Testis (tissue), 3 donors: ENCODE measurements around the gene LMTK3. TPM values are rescaled to one million over a fixed set of nuclear protein-coding genes. Genes with fewer than 3 reads are reported as not detected.

ENCODE experiments used
- DNase-seq: peaks from one replicate; pipeline ENCODE4 v3.0.0-alpha.2; 2019
- H3K27ac ChIP-seq, 2 donors: fragments of 200-600 bp; sonication (generic); one replicate each; pipeline ENCODE4 v1.5.1; 2019
- H3K27me3 ChIP-seq: fragments of 200-600 bp; sonication (generic); one replicate; pipeline ENCODE4 v1.5.1; 2019
- H3K36me3 ChIP-seq: fragments of 200-600 bp; sonication (generic); one replicate; pipeline ENCODE4 v1.5.1; 2017; ENCODE audit warnings: low read depth; ENCODE audit errors: missing control alignments
- H3K4me1 ChIP-seq: fragments of 200-600 bp; sonication (generic); one replicate; pipeline ENCODE4 v1.5.1; 2019
- H3K4me3 ChIP-seq, 2 donors: fragments of 200-600 bp; sonication (generic); one replicate each; pipeline ENCODE4 v1.5.1; 2017 to 2019
- H3K9me3 ChIP-seq: fragments of 200-600 bp; sonication (generic); one replicate; pipeline ENCODE4 v1.5.1; 2017
- CTCF ChIP-seq, 3 experiments: fragments of 450-650 bp in 2 of 3; fragments of 200-600 bp in 1 of 3; sonication (generic) in 1 of 3; IDR thresholded peaks; one replicate each; pipeline ENCODE4 v1.5.1; 2016 to 2019; ENCODE audit warnings: antibody characterized with exemption in 3 of 3, mild to moderate bottlenecking in 2 of 3, moderate library complexity in 1 of 3
- POLR2A ChIP-seq: fragments of 450-650 bp; IDR thresholded peaks from one replicate; pipeline ENCODE4 v1.6.1; 2017; ENCODE audit warnings: antibody characterized with exemption, mild to moderate bottlenecking, moderate library complexity
- WGBS, 2 donors: methylation state at CpG; one replicate each; pipeline ENCODE4 v1.1.5; 2018; 5-methylcytosine and 5-hydroxymethylcytosine counted together
- intact Hi-C: fragments of 100-400 bp; cut with DNase I; formaldehyde crosslinking; loops from one replicate; pipeline ENCODE4 v1.15.1; 2023; ENCODE audit warnings: low total_unique reads
- polyA plus RNA-seq: library from polyadenylated mRNA; stranded (reverse); fragments of 350-450 nt; fragmentation: Illumina TruSeq; extraction: RNeasy Lipid Tissue Mini Kit (QIAGEN cat#74804); gene quantifications from one replicate; pipeline ENCODE4 v1.2.3, GENCODE V29; 2014; ENCODE audit warnings: low read depth, low replicate concordance; ENCODE audit not compliant: insufficient read depth
- total RNA-seq, 2 donors: library from RNA; depleted of rRNA; stranded (reverse); fragments of >200 nt; gene quantifications; one replicate each; pipeline ENCODE4 v1.2.3, GENCODE V29; 2016

Gene LMTK3
- total and polyA plus RNA-seq, 3 donors from 2014 or later, result 0.62 to 1.7 (median 0.96) TPM

DNA sequence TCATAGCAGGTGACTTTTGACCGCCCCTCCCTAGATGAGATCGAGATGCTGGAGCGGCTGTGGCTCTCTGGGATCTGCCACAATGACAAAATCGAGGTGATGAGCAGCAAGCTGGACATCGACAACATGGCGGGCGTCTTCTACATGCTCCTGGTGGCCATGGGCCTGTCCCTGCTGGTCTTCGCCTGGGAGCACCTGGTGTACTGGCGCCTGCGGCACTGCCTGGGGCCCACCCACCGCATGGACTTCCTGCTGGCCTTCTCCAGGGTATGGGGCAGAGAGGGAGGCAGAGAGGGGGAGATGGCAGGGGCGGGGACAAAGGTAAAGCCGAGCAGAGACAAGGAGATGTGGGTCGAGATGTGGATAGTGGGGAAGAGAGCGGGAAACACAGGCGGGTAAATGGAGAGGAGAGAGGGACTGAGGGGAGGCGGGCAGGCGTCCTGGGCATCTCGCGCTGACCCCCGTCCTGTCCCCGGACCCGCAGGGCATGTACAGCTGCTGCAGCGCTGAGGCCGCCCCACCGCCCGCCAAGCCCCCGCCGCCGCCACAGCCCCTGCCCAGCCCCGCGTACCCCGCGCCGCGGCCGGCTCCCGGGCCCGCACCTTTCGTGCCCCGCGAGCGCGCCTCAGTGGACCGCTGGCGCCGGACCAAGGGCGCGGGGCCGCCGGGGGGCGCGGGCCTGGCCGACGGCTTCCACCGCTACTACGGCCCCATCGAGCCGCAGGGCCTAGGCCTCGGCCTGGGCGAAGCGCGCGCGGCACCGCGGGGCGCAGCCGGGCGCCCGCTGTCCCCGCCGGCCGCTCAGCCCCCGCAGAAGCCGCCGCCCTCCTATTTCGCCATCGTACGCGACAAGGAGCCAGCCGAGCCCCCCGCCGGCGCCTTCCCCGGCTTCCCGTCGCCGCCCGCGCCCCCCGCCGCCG, 69.3 kb downstream of the LMTK3 start:
- intact Hi-C loops, result no loop called here
- peaks cover 17% of the 10 kb centered on the region for H3K4me1 ChIP-seq
- no peaks in the 10 kb centered on the region for H3K27me3 ChIP-seq
- H3K4me3 ChIP-seq, result no peak overlapping the region
- no peaks in the 10 kb centered on the region for H3K36me3 ChIP-seq
- H3K27ac ChIP-seq, result no peak overlapping the region
- no peak for TF ChIP-seq CTCF (IDR thresholded peaks at IDR 0.05)
- TF ChIP-seq POLR2A, result no peak
- no peak for DNase-seq
- H3K9me3 ChIP-seq, result no peaks in the 10 kb centered on the region
- WGBS, 2 donors, result 60 to 61% methylated on average over 21 to 28 of the region's 94 CpGs

- intact Hi-C loops, result no loop called here
- Histone ChIP-seq H3K4me1 (peaks cover 15% of the 10 kb centered on the region), H3K27ac (no peak overlapping the region), H3K27me3 (no peaks in the 10 kb centered on the region), H3K9me3 (no peaks in the 10 kb centered on the region), H3K36me3 (no peaks in the 10 kb centered on the region), H3K4me3 (no peak overlapping the region)
- 49 to 80% methylated on average over 19 to 20 of the region's 20 CpGs for WGBS, 2 donors
- DNase-seq, result no peak
- no peak for TF ChIP-seq CTCF (IDR thresholded peaks at IDR 0.05)
- TF ChIP-seq POLR2A, result no peak
Measured at GRCh38 chr19:48441360-48442050, 70.1 kb downstream of the LMTK3 start.

DNA sequence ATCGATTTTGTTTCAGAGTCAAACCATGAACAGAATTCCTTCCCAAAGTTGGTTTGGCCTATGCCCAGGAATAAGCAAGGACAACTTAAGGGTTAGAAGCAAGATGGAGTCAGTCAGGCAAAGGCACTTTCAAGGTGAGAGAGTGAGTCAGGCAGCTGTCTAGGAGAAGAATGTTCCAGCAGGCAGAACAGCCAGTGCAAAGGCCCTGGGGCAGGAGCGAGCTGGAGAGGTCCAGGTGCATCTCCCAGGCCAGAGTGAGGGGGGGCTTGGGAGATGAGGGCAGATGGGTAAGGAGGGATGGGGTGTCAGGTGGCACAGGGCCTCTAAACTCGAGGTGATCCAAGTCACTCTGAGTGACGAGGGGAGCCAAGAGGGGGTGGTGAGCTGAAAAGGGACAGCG, 75.0 kb downstream of the LMTK3 start:
- no peak for TF ChIP-seq POLR2A
- TF ChIP-seq CTCF (IDR thresholded peaks at IDR 0.05), result no peak
- 87 to 92% methylated on average over 5 of the region's 5 CpGs for WGBS, 2 donors
- no peak for DNase-seq
- Histone ChIP-seq H3K27me3 (no peaks in the 10 kb centered on the region), H3K27ac (no peak overlapping the region), H3K4me3 (no peak overlapping the region), H3K4me1 (no peaks in the 10 kb centered on the region), H3K36me3 (no peaks in the 10 kb centered on the region), H3K9me3 (no peaks in the 10 kb centered on the region)
- intact Hi-C loops, result no loop called here

Other genes starting within 250 kb of the LMTK3 start
- gene ZNF114, start 241.8 kb downstream of the LMTK3 start, total RNA-seq, result 1 to 10 TPM; 2.4 to 3.9 TPM
- gene ZNF114, start 241.8 kb downstream of the LMTK3 start, polyA plus RNA-seq, result 0.22 TPM
- gene EMP3, start 186.3 kb downstream of the LMTK3 start, total RNA-seq, result 10 to 100 TPM; 28.6 to 31.3 TPM
- gene EMP3, start 186.3 kb downstream of the LMTK3 start, polyA plus RNA-seq, result 88.3 TPM
- gene TMEM143, start 147.9 kb downstream of the LMTK3 start, total RNA-seq, result 10 to 100 TPM; 14.1 to 22.9 TPM
- 5.0 TPM for gene TMEM143, start 147.9 kb downstream of the LMTK3 start, polyA plus RNA-seq
- 10 to 100 TPM; 21.8 to 26.1 TPM for gene SYNGR4, start 147.5 kb downstream of the LMTK3 start, total RNA-seq
- 112 TPM for gene SYNGR4, start 147.5 kb downstream of the LMTK3 start, polyA plus RNA-seq
- gene KDELR1, start 120.3 kb downstream of the LMTK3 start, total RNA-seq, result 100 to 1,000 TPM; 149 to 155 TPM
- 187 TPM for gene KDELR1, start 120.3 kb downstream of the LMTK3 start, polyA plus RNA-seq
- 1 to 10 TPM; 2.4 to 2.7 TPM for gene GRIN2D, start 118.2 kb downstream of the LMTK3 start, total RNA-seq
- 1.4 TPM for gene GRIN2D, start 118.2 kb downstream of the LMTK3 start, polyA plus RNA-seq
- 10 to 100 TPM; 32.8 to 35.2 TPM for gene GRWD1, start 65.9 kb downstream of the LMTK3 start, total RNA-seq
- 17.8 TPM for gene GRWD1, start 65.9 kb downstream of the LMTK3 start, polyA plus RNA-seq
- 1 to 10 TPM; 1.6 to 2.2 TPM for gene KCNJ14, start 56.3 kb downstream of the LMTK3 start, total RNA-seq
- 0.66 TPM for gene KCNJ14, start 56.3 kb downstream of the LMTK3 start, polyA plus RNA-seq
- gene CYTH2, start 42.5 kb downstream of the LMTK3 start, total RNA-seq, result 100 to 1,000 TPM in 1 of 2 donors, 10 to 100 TPM in 1; 92.7 to 123 TPM
- gene CYTH2, start 42.5 kb downstream of the LMTK3 start, polyA plus RNA-seq, result 132 TPM
- gene SULT2B1, start 40.3 kb upstream of the LMTK3 start, total RNA-seq, result 1 to 10 TPM; 1.1 to 1.4 TPM
- gene SULT2B1, start 40.3 kb upstream of the LMTK3 start, polyA plus RNA-seq, result 1.0 TPM
- 100 to 1,000 TPM in 1 of 2 donors, 10 to 100 TPM in 1; 72.6 to 147 TPM for gene SPACA4, start 94.9 kb upstream of the LMTK3 start, total RNA-seq
- gene SPACA4, start 94.9 kb upstream of the LMTK3 start, polyA plus RNA-seq, result 145 TPM
- 1 to 10 TPM in 1 of 2 donors, under 1 TPM in 1; 0.99 to 1.6 TPM for gene FAM83E, start 103.2 kb upstream of the LMTK3 start, total RNA-seq
- 2.2 TPM for gene FAM83E, start 103.2 kb upstream of the LMTK3 start, polyA plus RNA-seq
- 1,000 to 10,000 TPM; 1,047 to 1,537 TPM for gene RPL18, start 107.3 kb upstream of the LMTK3 start, total RNA-seq
- 1,050 TPM for gene RPL18, start 107.3 kb upstream of the LMTK3 start, polyA plus RNA-seq
- gene SPHK2, start 107.7 kb upstream of the LMTK3 start, total RNA-seq, result 10 to 100 TPM; 31.2 to 43.1 TPM
- 47.6 TPM for gene SPHK2, start 107.7 kb upstream of the LMTK3 start, polyA plus RNA-seq
- gene DBP, start 125.5 kb upstream of the LMTK3 start, total RNA-seq, result 10 to 100 TPM; 48.9 to 51.0 TPM
- gene DBP, start 125.5 kb upstream of the LMTK3 start, polyA plus RNA-seq, result 30.4 TPM
- gene CA11, start 134.4 kb upstream of the LMTK3 start, total RNA-seq, result 1 to 10 TPM; 6.3 to 6.8 TPM
- 20.0 TPM for gene CA11, start 134.4 kb upstream of the LMTK3 start, polyA plus RNA-seq
- 1 to 10 TPM; 1.6 to 4.3 TPM for gene NTN5, start 161.2 kb upstream of the LMTK3 start, total RNA-seq
- 0.87 TPM for gene NTN5, start 161.2 kb upstream of the LMTK3 start, polyA plus RNA-seq
- under 1 TPM; 0.12 to 0.47 TPM for gene FUT2, start 184.1 kb upstream of the LMTK3 start, total RNA-seq
- 0.20 TPM for gene FUT2, start 184.1 kb upstream of the LMTK3 start, polyA plus RNA-seq
- gene MAMSTR, start 207.9 kb upstream of the LMTK3 start, total RNA-seq, result 10 to 100 TPM; 21.8 TPM
- gene MAMSTR, start 207.9 kb upstream of the LMTK3 start, polyA plus RNA-seq, result 15.0 TPM
- 10 to 100 TPM; 11.2 to 21.4 TPM for gene RASIP1, start 228.8 kb upstream of the LMTK3 start, total RNA-seq
- gene RASIP1, start 228.8 kb upstream of the LMTK3 start, polyA plus RNA-seq, result 8.8 TPM
- 10 to 100 TPM; 10.5 to 28.9 TPM for gene IZUMO1, start 235.1 kb upstream of the LMTK3 start, total RNA-seq
- 32.8 TPM for gene IZUMO1, start 235.1 kb upstream of the LMTK3 start, polyA plus RNA-seq
- 1 to 10 TPM; 2.0 to 3.6 TPM for gene FUT1, start 240.8 kb upstream of the LMTK3 start, total RNA-seq
- gene FUT1, start 240.8 kb upstream of the LMTK3 start, polyA plus RNA-seq, result 5.1 TPM
- gene FGF21, start 243.7 kb upstream of the LMTK3 start, total RNA-seq, result not detected
- not detected for gene FGF21, start 243.7 kb upstream of the LMTK3 start, polyA plus RNA-seq